NCI-H1436 treated with DMSO at 0.1 percent for 48 hours (cell line): ENCODE results near the gene MRTFB.
"Not testable (repeated sequence)": the region's sequence is repeated elsewhere in the genome, so short reads cannot be mapped to it uniquely, and the experiment has no call there.

ENCODE experiments used
- DNase-seq: peaks from one replicate; lab custom pipeline; 2025; lab: John Stamatoyannopoulos, UW

The MRTFB gene

DNA sequence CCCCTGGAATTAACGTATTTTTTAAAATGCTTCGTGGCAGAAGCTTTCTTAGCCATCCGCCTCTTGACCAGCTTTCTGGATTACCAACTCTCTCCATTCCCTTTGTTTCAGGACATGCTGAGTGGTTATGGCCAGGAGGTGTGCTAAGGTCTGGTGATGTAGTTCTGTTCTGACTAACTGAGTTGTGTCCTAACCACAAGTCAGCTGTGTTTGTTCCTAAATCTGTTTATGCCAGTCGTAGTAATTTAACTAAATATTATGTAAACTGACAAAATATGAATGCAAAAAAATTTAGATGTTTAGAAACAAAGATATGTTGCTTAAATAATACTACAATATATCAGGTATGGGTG lies 61.6 kb downstream of the MRTFB start:
- DNase-seq, result no peak

- DNase-seq, result no peak
Observed at GRCh38 chr16:14133907-14134306, 62.8 kb downstream of the MRTFB start.

DNA sequence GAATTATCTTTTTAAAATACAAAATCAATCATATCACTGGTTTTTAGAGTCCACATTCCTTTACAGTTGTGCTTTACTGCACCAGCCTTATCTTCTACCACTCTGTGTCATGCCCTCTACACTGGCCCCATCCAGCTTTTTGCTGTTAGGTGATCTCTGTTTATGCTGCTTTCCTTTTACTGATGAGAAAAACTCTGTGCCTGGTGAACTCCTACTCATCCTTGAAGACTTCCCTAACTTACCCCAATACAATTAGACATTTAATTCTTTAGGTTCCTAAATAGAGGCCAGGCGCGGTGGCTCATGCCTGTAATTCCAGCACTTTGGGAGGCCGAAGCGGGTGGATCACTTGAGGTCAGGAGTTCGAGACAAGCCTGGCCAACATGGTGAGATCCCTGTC lies 64.6 kb downstream of the MRTFB start:
- no peak for DNase-seq

DNA sequence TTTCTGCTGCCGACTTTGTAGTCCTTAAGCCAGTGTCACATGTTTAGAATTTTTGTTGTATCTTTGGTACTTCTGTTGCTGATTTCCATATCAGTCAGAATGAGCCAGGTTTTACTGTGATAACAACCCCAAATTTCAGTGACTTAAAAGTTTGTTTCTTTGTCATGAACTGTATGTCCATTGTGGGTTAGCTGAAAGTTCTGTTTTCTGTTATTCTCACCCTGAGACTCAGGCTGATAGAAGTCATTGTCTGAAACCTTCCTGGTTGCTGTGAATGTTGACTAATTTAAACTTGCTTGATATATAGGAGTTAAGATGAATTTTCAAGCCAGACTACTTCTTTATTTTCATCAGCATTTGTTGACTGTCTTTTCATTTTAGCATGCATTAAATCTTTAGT lies 68.8 kb downstream of the MRTFB start:
- no peak for DNase-seq

DNA sequence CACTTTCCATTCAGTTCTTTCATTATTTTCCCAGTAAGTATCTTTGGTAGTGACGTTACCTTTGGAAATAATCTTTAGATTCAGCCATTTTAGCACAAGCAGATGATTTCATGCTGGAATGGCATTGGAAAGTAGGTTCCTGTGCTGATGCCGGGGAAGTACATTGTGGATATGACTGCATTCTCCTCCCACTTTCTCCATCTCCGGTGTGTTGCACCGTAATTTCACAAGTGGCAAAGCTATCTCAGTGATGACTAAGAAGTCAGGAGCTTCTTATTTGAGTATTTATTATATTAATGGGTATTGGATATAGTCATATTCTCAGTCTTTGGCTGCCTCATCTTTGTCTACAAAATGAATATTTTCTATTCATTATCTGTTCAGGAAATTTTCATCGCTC lies 69.8 kb downstream of the MRTFB start:
- no peak for DNase-seq

- no peak for DNase-seq
Observed at GRCh38 chr16:14146445-14146844, 75.3 kb downstream of the MRTFB start.

GRCh38 chr16:14148016-14148415 lies 76.9 kb downstream of the MRTFB start:
- DNase-seq, result no peak

GRCh38 chr16:14148569-14148968 lies 77.5 kb downstream of the MRTFB start:
- no peak for DNase-seq

DNA sequence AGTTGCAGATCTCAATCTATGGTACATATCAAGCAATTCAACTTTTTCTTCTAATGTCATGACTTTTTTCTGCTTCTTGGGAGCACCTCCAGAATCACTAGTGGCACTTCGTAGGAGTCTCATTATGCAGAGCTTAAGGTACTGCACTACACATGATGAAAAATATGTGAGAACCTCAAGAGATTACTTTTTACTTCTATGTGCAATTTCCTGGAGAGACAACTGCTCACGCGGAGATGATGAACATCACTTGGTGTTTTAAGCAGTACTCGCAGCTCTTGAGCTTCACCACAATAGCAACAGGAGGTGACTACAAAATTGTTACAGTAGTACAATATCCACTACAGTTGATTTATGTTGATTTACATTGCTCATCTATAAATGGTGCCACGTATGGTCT lies 79.7 kb downstream of the MRTFB start:
- no peak for DNase-seq

- DNase-seq, result no peak
Observed at GRCh38 chr16:14151256-14152030, 80.3 kb downstream of the MRTFB start.

DNA sequence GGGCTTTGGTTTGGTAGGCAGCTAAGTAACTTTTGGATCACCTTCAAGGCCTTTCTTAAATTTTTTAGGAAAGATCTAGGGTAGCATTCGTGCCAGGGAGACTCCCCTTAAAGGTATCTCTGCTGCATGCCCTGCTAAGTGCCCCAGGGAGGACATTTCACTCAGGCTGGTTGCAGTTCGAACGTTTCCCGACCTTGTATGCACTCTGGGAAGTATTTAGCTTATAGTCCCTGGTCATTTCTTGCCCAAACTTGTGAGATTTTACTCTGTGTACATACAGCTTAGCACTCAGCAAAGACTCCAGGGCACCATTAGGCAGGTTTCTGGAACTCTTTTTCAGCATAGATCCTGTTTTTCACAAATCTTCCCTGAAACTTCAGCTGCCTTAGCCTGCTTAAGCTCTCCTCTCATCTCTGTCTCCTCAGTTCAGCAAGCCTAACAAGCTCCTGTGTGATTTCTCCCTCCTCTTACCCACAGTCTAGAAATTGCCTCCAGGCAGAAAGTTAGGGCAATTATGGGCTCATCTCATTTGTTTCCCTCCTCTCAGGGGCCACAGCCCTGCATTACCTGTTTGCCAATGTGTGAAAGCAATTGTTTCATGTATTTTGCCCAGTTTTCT lies 84.6 kb downstream of the MRTFB start:
- DNase-seq, result no peak

GRCh38 chr16:14164916-14165662 lies 94.0 kb downstream of the MRTFB start:
- DNase-seq, result no peak

- DNase-seq, result no peak
Observed at GRCh38 chr16:14168146-14168545, 97.0 kb downstream of the MRTFB start.

- DNase-seq, result no peak
Observed at GRCh38 chr16:14172200-14172809, 101.2 kb downstream of the MRTFB start.

GRCh38 chr16:14175086-14175485 lies 104.0 kb downstream of the MRTFB start:
- no peak for DNase-seq

DNA sequence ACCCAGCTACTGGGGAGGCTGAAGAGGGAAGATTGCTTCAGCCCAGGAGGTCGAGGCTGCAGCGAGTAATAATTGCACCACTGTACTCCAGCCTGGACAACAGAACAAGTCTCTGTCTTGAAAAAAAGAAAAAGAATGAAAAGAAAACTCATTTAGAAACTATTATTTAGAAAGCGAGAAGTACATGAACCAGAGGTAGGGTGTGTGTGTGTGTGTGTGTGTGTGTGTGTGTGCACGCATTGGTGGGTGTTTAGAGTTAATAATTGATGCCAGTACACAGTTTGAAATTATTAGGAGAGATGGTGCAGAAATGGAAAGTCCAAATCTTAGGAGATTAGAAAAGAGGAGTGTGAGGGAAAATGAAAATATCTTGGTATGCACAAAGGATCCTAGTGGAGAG lies 106.6 kb downstream of the MRTFB start:
- no peak for DNase-seq

GRCh38 chr16:14179116-14179515 lies 108.0 kb downstream of the MRTFB start:
- no peak for DNase-seq

GRCh38 chr16:14180481-14180944 lies 109.4 kb downstream of the MRTFB start:
- no peak for DNase-seq

DNA sequence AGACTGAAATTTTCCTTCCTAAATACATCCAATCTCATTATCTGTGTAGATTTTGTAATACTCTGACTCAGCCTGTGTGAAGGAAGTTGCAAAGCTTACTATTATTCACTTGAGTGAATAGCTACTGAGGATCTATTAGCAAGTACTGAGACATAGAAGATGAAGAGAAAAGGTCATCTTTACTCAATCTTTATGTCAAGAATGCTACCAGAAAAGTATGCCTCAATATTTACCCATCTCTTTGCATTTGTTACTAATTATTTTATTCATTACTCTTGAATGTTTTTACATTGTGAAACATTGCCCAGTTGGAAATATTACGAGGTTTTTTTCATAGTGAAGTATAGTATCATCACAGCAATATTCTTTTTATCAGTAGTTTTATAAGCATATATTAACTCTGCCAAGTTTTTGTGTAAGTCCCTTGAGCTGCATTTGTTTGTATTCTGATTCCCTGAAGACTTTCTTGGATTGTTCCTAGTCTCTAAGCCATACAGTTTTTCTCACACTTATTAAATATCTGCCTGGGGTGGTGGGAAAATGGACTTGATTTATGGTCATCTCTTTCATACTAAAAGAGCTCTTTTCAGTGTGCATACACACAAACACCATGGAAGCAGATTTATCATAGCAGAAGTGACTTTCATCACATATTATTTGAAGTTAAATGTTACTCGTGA lies 110.4 kb downstream of the MRTFB start:
- no peak for DNase-seq

DNA sequence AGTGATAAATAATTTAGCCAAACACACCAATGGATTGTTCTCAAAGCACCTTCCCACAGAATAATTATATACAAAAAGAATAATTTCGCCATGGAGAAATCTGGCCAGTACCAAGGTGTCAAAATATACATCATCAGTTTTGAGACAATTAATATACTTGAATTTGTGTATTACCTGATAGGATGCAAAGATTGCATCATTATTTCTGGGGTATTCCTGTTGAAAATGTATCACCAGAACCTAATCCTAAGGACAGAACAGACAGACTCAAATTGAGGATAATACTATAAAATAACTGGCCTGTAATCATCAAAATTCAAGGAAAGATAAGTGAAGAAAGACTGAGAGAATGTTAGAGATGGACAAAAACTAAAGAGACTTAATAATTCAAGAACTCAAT lies 111.9 kb downstream of the MRTFB start:
- no peak for DNase-seq

- not testable (repeated sequence) for DNase-seq
Observed at GRCh38 chr16:14183962-14184361, 112.8 kb downstream of the MRTFB start.
